Esophagus squamous epithelium (tissue), 4 donors: ENCODE results near the gene C19orf38.

ENCODE experiments used
- POLR2A ChIP-seq, 4 donors: fragments of 450-650 bp; IDR thresholded peaks; one replicate each; pipeline ENCODE4 v1.6.1; 2017; ENCODE audit warnings: antibody characterized with exemption in 4 of 4, mild to moderate bottlenecking in 4 of 4, moderate library complexity in 3 of 4
- TF ChIP-seq, protein P1 (sequence below), 6 experiments: fragments of 450-650 bp in 4 of 6; fragments of 200-600 bp in 2 of 6; sonication (generic) in 2 of 6; IDR thresholded peaks; one replicate each; pipeline ENCODE4 v1.5.1; 2016 to 2019; ENCODE audit warnings: antibody characterized with exemption in 6 of 6, mild to moderate bottlenecking in 4 of 6, moderate library complexity in 4 of 6

DNA sequence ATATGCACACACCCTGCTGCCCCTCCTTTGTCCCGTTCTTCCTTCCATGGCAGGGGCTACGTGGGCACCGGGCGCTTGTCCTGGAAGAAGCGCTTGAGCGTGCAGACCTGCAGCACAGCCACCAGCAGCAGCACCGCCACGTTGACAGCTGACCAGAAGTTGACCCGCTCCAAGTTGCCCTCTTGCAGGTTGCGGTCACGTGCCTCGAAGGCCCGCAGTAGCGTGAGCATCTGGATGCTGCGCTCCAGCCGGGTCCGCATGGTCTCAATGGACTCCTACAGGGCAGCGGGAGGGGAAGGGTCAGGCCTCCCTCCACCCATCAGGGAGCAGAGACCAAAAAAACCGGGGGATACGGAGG, 15.3 kb upstream of the C19orf38 start:
- TF ChIP-seq POLR2A (IDR thresholded peaks at IDR 0.05) = no peak
- TF ChIP-seq, protein P1, sequence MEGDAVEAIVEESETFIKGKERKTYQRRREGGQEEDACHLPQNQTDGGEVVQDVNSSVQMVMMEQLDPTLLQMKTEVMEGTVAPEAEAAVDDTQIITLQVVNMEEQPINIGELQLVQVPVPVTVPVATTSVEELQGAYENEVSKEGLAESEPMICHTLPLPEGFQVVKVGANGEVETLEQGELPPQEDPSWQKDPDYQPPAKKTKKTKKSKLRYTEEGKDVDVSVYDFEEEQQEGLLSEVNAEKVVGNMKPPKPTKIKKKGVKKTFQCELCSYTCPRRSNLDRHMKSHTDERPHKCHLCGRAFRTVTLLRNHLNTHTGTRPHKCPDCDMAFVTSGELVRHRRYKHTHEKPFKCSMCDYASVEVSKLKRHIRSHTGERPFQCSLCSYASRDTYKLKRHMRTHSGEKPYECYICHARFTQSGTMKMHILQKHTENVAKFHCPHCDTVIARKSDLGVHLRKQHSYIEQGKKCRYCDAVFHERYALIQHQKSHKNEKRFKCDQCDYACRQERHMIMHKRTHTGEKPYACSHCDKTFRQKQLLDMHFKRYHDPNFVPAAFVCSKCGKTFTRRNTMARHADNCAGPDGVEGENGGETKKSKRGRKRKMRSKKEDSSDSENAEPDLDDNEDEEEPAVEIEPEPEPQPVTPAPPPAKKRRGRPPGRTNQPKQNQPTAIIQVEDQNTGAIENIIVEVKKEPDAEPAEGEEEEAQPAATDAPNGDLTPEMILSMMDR (IDR thresholded peaks at IDR 0.05) = no peak
